ENCODE results near the gene PDE4D. TPM values are rescaled to one million over a fixed set of nuclear protein-coding genes. Genes with fewer than 3 reads are reported as not detected.
A peak's percentile ranks its signal among the peaks of the same experiment; 100 is the strongest.

PDE4D gene
- total RNA-seq, 1 donor from 2014 or later = 26.9 TPM

DNA sequence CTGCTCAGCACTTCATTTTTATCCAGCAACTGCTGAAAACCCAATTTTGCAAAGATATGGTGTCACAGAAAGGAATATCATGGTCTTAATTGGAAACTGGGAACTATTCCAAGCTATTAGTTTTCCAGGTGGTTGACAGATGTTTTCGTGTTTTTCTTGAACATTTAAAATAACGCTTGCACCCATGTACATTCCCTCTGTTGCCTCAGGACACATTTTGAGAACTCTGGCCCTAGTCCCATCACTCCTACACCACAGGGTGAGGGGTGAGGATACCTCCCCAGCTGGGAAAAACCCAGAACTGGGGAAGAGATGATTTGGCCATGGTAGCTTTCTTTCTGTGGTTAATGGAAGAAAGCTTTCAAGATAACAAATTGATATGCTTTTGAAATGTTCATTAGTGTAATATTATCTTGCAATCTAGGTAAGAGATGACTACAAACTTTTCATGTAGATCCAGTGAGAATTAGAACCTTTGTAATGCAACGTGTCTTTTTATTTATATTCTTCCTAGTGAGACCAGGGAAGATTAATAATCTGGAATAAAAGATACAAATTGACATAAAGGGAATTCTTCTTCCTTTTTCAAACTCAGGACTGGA is 683.7 kb downstream of the PDE4D start:
- DNase-seq (ENCODE audit: low read depth) = no peak

DNA sequence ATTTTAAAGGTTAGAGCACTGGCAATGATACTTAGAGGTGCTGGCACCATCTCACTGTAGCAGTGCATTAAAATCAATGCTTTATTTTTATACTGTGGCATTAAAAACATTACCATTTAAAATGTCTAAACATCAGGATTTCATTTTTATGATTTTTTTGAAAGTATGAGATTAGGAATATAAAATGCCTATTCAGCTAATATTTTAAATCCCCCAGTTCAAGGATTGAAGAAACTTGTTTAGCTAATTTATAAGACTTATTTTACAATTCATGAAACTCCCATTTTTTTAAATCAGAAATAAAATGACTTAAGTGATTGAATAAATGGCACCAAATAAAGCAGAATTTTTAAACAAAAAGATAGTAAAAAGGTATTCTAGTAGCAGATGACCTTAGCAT is 685.1 kb downstream of the PDE4D start:
- DNase-seq (ENCODE audit: low read depth) = no peak

DNA sequence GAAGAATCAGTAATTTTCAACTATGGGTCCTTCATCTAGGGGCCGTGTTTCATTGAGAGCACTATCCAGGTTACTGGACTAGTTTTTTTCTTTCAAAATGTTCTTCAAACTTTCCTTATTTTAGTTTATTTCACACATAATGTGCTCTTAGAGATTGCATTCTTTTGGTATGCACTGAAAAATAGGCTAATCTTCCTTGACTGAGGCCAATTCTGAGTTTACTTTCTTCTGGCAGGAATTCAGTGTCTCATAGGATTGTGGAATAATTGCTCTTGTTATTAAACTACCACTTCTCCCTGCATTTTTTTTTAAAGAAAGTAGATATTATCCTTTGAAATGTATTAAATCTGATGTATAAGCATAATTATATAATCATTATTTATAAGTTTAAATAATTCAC is 686.1 kb downstream of the PDE4D start:
- DNase-seq (ENCODE audit: low read depth) = no peak

DNA sequence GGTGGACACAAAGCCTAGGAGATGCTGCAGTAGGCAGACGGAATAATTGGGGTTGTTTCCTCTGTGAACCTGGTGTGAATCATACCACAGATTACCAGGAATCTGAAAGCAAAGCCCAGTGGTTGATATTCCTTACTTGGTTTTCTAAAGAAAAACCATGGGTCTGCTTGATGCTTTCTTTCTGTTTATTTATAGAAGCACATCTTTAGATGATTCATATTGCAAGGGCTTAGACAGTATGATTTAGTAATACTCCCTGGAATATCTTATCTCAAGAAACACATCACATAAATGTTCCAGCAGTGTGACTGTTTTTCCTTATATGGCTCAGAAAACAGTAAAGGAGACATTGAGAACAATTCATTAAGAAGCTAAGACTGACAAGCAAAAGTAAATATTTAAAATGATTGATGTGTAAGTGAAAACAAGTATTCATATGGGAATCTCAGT is 687.4 kb downstream of the PDE4D start:
- no peak for DNase-seq (ENCODE audit: low read depth)

GRCh38 chr5:59204114-59204897 is 689.2 kb downstream of the PDE4D start:
- no peak for DNase-seq (ENCODE audit: low read depth)

GRCh38 chr5:59199868-59200267 is 693.7 kb downstream of the PDE4D start:
- DNase-seq (ENCODE audit: low read depth) = peak; percentile 49

GRCh38 chr5:59198832-59199231 is 694.7 kb downstream of the PDE4D start:
- no peak for DNase-seq (ENCODE audit: low read depth)

DNA sequence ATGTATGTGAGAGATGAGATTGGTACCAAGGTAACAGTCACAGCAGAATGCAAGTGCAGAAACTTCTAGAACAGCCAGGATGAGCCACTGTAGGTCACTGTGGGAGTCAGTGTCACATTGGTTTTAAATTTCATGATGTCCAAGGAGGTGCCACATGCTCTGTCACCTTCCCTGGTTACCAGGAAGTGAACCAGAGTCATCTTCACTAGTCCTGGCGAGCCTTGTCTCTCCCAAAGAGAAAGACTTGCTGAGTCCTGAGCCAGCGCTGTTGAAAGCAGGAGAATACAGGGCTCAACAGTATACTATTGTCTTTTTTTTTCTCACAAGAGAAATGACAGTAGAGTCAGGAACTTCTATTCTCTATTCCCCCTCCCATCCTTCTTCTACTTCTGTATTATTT is 695.2 kb downstream of the PDE4D start:
- DNase-seq (ENCODE audit: low read depth) = no peak

DNA sequence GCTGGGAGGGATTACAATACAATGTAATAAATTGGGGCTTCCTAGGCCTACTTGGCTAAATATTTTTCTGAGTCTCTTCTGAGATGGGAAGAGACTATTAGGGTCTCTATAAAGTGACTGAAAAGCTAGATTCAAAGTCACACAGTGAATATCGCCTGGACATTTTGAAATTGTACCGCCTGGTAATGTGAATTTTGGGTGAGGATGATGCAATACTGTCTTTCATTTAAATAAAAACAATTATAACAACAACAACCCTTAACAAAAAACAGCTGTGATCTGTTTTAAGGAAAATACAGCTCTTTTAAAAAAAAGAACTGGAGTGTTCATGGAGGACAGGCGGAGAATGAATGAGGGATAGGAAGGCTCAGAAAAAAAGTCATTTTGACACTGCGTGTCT is 695.6 kb downstream of the PDE4D start:
- DNase-seq (ENCODE audit: low read depth) = no peak

- peak; percentile 99 for DNase-seq (ENCODE audit: low read depth)
Measured at GRCh38 chr5:59193616-59194319, 699.8 kb downstream of the PDE4D start.

GRCh38 chr5:59190746-59191145 is 702.8 kb downstream of the PDE4D start:
- peak; percentile 71 for DNase-seq (ENCODE audit: low read depth)

GRCh38 chr5:59189472-59190244 is 703.9 kb downstream of the PDE4D start:
- DNase-seq (ENCODE audit: low read depth) = no peak

GRCh38 chr5:59188419-59189225 is 704.9 kb downstream of the PDE4D start:
- peak; percentile 68 for DNase-seq (ENCODE audit: low read depth)

DNA sequence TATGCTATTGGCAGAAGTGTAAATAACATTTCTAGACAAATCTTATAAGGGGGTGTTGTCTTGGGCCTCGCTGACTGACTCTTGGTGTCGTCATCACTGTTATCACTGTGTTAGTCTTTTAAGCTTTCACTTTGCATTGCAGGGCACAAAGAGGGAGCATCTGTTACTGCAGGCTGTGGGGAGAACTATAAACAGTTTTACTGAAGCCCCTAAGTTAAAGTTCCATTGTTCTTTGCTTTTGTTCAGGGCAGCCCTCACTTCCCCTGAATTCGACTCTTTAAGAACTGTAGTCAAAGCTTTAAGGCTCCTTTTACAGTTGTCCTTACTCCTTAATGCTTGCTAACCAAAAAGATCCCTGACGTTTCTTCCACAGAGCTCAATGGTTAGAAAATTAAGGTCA is 705.7 kb downstream of the PDE4D start:
- no peak for DNase-seq (ENCODE audit: low read depth)

GRCh38 chr5:59186623-59187022 is 706.9 kb downstream of the PDE4D start:
- DNase-seq (ENCODE audit: low read depth) = no peak

DNA sequence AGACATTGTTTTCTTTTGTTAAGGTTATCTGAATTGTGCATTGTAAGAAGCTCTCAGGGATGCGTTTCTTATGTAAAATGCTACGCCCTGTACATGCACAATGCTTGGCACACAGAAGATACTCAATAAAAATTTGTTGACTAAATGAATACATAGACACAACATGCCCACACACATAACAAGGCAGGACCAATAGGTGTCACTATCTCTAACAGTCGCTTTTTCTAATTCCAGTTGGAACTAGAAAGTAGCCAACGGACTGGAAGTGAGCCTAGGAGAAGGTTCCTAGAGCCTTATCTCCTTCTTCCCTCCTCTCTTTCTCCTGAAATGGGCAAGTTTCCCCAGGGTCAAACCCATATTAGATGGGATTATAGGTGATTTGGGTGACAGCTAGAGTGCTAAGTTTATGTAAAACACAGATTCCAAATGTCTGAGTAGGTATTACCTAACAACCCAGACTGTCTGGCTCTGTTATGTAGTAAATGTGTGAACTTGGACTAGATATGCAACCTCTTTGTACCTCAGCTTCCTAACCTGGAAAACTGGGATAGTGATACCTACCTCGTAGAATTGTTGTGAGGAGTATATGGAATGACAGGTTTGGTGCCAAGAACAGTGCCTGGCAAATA is 707.7 kb downstream of the PDE4D start:
- DNase-seq (ENCODE audit: low read depth) = no peak

DNA sequence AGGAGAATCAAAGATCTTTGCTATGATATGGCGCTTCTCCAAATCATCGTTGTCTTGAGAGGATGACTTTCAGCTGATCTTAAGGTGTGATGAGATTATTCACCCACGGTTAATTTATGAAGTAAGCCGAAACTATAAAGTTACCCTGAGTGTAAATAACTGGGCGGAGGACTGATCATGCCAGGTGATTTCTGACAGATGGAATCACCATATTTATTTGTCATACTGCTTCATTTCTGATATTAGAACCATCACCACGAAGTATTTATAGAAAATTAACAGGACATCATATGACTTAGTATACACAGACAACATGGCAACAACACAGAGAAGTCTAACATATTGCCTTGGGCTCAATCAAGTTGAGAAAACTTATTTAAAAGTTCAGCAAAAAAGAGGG is 708.8 kb downstream of the PDE4D start:
- no peak for DNase-seq (ENCODE audit: low read depth)

DNA sequence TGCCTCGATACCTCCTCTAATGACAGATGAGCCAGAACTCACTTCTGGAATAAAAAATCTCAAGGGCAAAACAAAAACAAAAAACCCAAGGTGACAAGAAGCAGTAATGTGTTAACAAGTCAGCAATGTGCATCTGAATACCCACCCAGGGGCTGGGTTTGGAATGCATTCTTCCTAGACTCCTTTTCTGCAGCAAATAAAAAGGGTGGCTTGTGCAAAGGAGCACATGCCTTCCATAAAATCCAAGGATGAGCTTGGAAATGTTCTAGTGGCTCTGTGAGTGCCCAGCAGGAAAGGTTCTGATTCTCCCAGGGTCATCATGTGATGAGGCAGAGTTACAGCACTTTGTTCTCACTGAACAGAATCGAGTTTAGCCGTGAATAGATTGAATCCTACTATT is 710.8 kb downstream of the PDE4D start:
- no peak for DNase-seq (ENCODE audit: low read depth)

GRCh38 chr5:59180515-59180914 is 713.0 kb downstream of the PDE4D start:
- DNase-seq (ENCODE audit: low read depth) = no peak

DNA sequence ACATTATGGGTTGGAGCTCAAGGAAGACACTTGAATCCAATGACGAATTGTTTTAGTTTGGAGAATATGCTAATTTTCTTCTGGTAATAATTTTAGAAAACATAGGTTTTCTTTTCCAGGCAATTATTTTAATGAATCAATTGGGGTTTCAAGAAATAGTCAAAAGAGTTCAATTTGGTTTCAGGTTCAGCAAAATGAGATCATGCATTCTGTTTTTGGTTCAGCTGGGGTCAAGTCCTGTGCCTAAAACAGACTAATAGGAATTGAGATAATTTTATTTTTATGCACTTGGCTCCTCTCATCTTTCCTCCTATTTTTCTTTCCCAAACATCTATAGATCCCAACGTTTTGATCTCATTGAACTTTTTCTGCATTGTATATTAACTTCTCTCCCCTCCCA is 713.8 kb downstream of the PDE4D start:
- no peak for DNase-seq (ENCODE audit: low read depth)

DNA sequence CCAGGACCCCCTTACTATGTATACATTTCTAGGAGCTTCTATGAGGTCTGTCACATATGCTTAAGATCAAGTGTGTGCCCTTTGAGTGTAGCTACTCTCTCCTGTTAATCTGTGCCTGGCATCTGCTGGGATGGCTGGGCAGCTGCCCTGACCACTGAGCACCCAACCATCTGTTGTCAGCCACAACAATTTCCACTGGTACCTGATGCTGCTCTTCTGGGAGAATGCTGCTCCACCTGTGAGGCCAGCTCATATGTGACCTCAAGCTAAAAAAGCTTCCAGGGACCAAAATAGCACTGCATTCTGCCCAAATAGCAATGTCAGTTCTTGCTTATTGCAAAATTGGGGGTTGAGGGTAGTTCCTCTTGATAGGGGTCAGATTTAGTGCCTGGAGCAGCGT is 715.0 kb downstream of the PDE4D start:
- DNase-seq (ENCODE audit: low read depth) = no peak

Measured in renal cortical epithelial cell (primary cell).